ENCODE measurements around the gene MAPRE2.

DNA sequence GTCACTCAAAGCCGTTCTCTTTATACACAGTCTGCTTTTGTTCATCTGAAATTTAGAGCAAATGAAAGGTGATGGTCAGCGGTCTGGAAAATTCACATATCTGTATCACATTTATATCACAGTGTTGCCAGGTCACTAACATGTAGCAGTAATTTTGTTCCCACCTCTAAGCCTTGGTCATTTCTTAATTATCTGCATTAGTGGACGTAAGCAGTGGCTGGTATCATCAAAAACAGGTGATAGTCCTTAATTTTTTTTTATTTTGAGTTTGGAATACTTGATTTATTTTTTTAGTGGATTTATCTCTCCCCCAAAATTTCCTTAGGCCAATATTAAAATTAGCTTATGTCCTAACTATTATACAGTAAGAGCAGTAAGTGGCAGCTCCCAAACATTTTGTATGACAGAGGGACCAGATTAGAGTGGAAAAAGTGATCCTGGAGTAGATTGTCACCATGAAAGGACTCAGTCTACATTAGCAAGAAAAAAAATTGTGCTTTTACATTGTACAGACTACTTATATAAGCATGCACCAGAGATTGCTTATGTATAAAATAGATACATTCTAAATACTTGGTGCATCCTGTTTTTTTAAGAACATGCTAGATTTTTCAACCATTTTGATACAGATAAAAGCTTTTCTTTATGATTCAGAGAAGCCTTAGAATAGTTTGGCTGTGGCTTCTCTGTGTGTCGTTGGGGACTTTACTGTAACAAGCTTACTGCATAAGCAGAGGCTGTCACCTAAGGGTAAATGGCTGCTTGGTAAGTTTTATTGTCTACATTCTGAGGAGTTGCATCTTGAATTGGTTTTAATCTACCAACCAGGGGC, 65.0 kb downstream of the MAPRE2 start:
- TF ChIP-seq, protein P1, sequence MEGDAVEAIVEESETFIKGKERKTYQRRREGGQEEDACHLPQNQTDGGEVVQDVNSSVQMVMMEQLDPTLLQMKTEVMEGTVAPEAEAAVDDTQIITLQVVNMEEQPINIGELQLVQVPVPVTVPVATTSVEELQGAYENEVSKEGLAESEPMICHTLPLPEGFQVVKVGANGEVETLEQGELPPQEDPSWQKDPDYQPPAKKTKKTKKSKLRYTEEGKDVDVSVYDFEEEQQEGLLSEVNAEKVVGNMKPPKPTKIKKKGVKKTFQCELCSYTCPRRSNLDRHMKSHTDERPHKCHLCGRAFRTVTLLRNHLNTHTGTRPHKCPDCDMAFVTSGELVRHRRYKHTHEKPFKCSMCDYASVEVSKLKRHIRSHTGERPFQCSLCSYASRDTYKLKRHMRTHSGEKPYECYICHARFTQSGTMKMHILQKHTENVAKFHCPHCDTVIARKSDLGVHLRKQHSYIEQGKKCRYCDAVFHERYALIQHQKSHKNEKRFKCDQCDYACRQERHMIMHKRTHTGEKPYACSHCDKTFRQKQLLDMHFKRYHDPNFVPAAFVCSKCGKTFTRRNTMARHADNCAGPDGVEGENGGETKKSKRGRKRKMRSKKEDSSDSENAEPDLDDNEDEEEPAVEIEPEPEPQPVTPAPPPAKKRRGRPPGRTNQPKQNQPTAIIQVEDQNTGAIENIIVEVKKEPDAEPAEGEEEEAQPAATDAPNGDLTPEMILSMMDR (conservative IDR thresholded peaks at IDR 0.05; ENCODE audit: low read depth, low read length) = no peak
- TF ChIP-seq EZH2phosphoT487 (IDR thresholded peaks at IDR 0.05; ENCODE audit: borderline replicate concordance, low read length) = no peak
- no peak for TF ChIP-seq EZH2 (IDR thresholded peaks at IDR 0.05; ENCODE audit: low read length, unreplicated experiment)
